HepG2 (cell line): Measurements from ENCODE around the gene LOXL3. TPM values are rescaled to one million over a fixed set of nuclear protein-coding genes. Genes with fewer than 3 reads are reported as not detected.
A peak's percentile ranks its signal among the peaks of the same experiment; 100 is the strongest.

Source experiments
- CBX2 ChIP-seq, 2 experiments: fragments of 200-600 bp in 1 of 2; sonication (generic); formaldehyde crosslinking in 1 of 2; IDR thresholded peaks; 2 replicates each; pipeline versions ENCODE4 v1.7.0 to v1.8.1; 2018 to 2022; ENCODE audit warnings: low read depth in 2 of 2, low read length in 1 of 2, mild to moderate bottlenecking in 1 of 2, missing genetic modification reagents in 1 of 2
- HNF1A ChIP-seq, 2 experiments: sonication (generic) in 1 of 2; formaldehyde crosslinking in 1 of 2; IDR thresholded peaks; 2 replicates each; pipeline versions ENCODE4 v1.4.0 to v1.6.1; 2016 to 2020; ENCODE audit warnings: borderline replicate concordance in 1 of 2, low read depth in 1 of 2, mild to moderate bottlenecking in 1 of 2, missing genetic modification reagents in 1 of 2
- NFIB ChIP-seq: sonication (generic); formaldehyde crosslinking; IDR thresholded peaks from 2 replicates; pipeline ENCODE4 v1.9.0; 2021; ENCODE audit warnings: missing genetic modification reagents, mild to moderate bottlenecking, borderline replicate concordance
- PRDM15 ChIP-seq: sonication (generic); formaldehyde crosslinking; IDR thresholded peaks from 2 replicates; pipeline ENCODE4 v1.4.0; 2020; ENCODE audit warnings: missing genetic modification reagents
- SP4 ChIP-seq: sonication (generic); formaldehyde crosslinking; IDR thresholded peaks from 2 replicates; pipeline ENCODE4 v1.8.1; 2023; ENCODE audit warnings: mild to moderate bottlenecking, missing genetic modification reagents
- ZBTB43 ChIP-seq: sonication (generic); formaldehyde crosslinking; conservative IDR thresholded peaks from 2 replicates; pipeline ENCODE4 v1.4.0; 2020; ENCODE audit warnings: missing genetic modification reagents
- ZNF143 ChIP-seq: sonication (generic); formaldehyde crosslinking; IDR thresholded peaks from 2 replicates; pipeline ENCODE4 v1.4.0; 2020; ENCODE audit warnings: missing genetic modification reagents
- ZNF275 ChIP-seq: sonication (generic); formaldehyde crosslinking; IDR thresholded peaks from 2 replicates; pipeline ENCODE4 v1.8.0; 2022; ENCODE audit warnings: missing genetic modification reagents, mild to moderate bottlenecking, inconsistent platforms, borderline replicate concordance
- ZNF550 ChIP-seq: sonication (generic); formaldehyde crosslinking; IDR thresholded peaks from 2 replicates; pipeline ENCODE4 v1.4.0; 2020; ENCODE audit warnings: mild to moderate bottlenecking, missing genetic modification reagents, borderline replicate concordance
- ZNF567 ChIP-seq: sonication (generic); formaldehyde crosslinking; IDR thresholded peaks from 2 replicates; pipeline ENCODE4 v1.8.1; 2023; ENCODE audit warnings: mild to moderate bottlenecking, missing genetic modification reagents, borderline replicate concordance
- ZNF7 ChIP-seq: IDR thresholded peaks from 2 replicates; pipeline ENCODE4 v1.6.1; 2016; ENCODE audit warnings: missing biosample characterization, missing genetic modification reagents
- ZNF850 ChIP-seq: sonication (generic); formaldehyde crosslinking; conservative IDR thresholded peaks from 2 replicates; pipeline ENCODE4 v1.9.0; 2021; ENCODE audit warnings: mild to moderate bottlenecking, missing genetic modification reagents
- polyA plus RNA-seq, 8 experiments: library from polyadenylated mRNA; depleted of rRNA in 3 of 8; stranded (reverse) in 7 of 8; unstranded in 1 of 8; fragments of >200 nt; fragmentation: Illumina TruSeq in 4 of 8; extraction: Trizol in 4 of 8; gene quantifications; 2 replicates each; pipeline versions ENCODE4 v1.2.1 to v1.2.3, GENCODE V29; 2011 to 2016; ENCODE audit warnings: low read depth in 4 of 8, missing spikeins in 1 of 8, mixed read lengths in 1 of 8; ENCODE audit not compliant: insufficient read depth in 1 of 8
- total RNA-seq, 5 experiments: library from RNA; depleted of rRNA; stranded (reverse); fragments of >200 nt; fragmentation: Illumina TruSeq; extraction: Trizol; gene quantifications; 2 replicates each; pipeline ENCODE4 v1.2.3, GENCODE V29; 2016; ENCODE audit warnings: low read depth in 1 of 5
- TF ChIP-seq, protein P1 (sequence below): sonication (generic); formaldehyde crosslinking; IDR thresholded peaks from 2 replicates; pipeline ENCODE4 v1.5.0; 2020; ENCODE audit warnings: mild to moderate bottlenecking, missing genetic modification reagents

LOXL3 gene
- total and polyA plus RNA-seq, 2 of the 13 experiments (the other 11 are each of a cell fraction or from before 2014, with no cell fraction given) = 0.55 to 6.5 TPM

- TF ChIP-seq ZNF567 (CRISPR knock-in tag) = no peak
- TF ChIP-seq HNF1A (IDR thresholded peaks at IDR 0.05; ENCODE audit: low read depth) = no peak
- TF ChIP-seq HNF1A (CRISPR knock-in tag; IDR thresholded peaks at IDR 0.05; ENCODE audit: borderline replicate concordance) = no peak
- TF ChIP-seq, protein P1, sequence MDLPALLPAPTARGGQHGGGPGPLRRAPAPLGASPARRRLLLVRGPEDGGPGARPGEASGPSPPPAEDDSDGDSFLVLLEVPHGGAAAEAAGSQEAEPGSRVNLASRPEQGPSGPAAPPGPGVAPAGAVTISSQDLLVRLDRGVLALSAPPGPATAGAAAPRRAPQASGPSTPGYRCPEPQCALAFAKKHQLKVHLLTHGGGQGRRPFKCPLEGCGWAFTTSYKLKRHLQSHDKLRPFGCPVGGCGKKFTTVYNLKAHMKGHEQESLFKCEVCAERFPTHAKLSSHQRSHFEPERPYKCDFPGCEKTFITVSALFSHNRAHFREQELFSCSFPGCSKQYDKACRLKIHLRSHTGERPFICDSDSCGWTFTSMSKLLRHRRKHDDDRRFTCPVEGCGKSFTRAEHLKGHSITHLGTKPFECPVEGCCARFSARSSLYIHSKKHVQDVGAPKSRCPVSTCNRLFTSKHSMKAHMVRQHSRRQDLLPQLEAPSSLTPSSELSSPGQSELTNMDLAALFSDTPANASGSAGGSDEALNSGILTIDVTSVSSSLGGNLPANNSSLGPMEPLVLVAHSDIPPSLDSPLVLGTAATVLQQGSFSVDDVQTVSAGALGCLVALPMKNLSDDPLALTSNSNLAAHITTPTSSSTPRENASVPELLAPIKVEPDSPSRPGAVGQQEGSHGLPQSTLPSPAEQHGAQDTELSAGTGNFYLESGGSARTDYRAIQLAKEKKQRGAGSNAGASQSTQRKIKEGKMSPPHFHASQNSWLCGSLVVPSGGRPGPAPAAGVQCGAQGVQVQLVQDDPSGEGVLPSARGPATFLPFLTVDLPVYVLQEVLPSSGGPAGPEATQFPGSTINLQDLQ (CRISPR knock-in tag) = no peak
- TF ChIP-seq ZBTB43 = no peak
- TF ChIP-seq ZNF7 (CRISPR knock-in tag) = no peak
- 0 out of 2 replicates have a peak, but pooled peaks have one; percentile 11 for TF ChIP-seq PRDM15 (CRISPR knock-in tag)
- no peak; the same call in 1 of the 2 replicates for TF ChIP-seq SP4 (CRISPR knock-in tag)
- no peak for TF ChIP-seq NFIB (CRISPR knock-in tag)
- TF ChIP-seq ZNF850 (CRISPR knock-in tag) = no peak
- TF ChIP-seq CBX2 (IDR thresholded peaks at IDR 0.05; ENCODE audit: low read depth, low read length) = no peak
- no peak for TF ChIP-seq CBX2 (CRISPR knock-in tag; IDR thresholded peaks at IDR 0.05; ENCODE audit: low read depth)
- no peak for TF ChIP-seq ZNF275 (CRISPR knock-in tag)
- no peak for TF ChIP-seq ZNF143 (CRISPR knock-in tag)
- TF ChIP-seq ZNF550 (CRISPR knock-in tag) = no peak
These were observed 4.6 kb downstream of the LOXL3 start (continued) for GRCh38 chr2:74548900-74549826.
